Stimulated activated CD4-positive, alpha-beta T cell treated with anti-CD3 and anti-CD28 coated beads, Interleukin-15, amount 100 ng/mL, for 1 hour (primary cell): ENCODE results near the gene JMJD7.

Experiments
- DNase-seq, 2 donors: peaks; one replicate each; pipeline ENCODE4 v3.0.0-alpha.2; 2020; ENCODE audit warnings: low read depth in 1 of 2, low spot score in 1 of 2

Gene JMJD7

DNA sequence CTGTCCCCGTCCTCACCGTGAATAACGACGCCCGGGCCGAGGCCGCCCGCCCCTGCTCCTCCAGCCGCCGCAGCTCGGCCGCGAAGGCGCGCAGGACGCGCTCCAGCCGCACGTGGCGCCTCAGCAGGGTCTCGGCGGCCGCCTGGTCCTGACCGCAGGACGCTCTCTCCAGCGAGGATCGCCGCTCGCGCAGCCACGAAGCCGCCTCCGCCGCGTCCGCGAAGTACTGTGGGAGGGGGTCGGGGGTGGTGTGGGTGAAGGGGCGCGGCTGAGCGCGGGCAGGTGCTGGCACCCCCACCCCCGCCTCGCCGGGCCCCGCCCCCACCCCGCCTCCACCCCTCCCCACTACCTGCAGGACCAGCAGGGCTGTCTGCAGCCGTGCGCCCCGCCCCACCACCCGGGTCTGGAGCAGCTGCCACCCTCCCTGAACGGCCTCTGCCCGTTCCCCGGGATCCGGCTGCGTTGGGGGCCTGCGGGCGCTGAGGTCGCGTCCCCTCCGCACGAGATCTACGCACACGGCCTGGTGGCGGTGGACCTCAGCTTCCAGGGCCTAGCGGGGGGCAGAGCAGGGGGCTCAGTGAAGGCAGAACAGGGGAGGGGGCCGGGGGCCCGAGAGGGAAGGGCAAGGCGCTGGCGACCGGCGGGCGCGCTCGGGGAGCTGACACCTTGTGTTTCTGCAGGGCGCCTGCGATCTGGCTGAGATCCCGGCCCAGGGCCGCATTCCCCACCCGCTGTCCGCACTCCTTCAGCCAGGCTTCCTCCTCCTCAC lies 54.2 kb downstream of the JMJD7 start:
- DNase-seq = no peak

DNA sequence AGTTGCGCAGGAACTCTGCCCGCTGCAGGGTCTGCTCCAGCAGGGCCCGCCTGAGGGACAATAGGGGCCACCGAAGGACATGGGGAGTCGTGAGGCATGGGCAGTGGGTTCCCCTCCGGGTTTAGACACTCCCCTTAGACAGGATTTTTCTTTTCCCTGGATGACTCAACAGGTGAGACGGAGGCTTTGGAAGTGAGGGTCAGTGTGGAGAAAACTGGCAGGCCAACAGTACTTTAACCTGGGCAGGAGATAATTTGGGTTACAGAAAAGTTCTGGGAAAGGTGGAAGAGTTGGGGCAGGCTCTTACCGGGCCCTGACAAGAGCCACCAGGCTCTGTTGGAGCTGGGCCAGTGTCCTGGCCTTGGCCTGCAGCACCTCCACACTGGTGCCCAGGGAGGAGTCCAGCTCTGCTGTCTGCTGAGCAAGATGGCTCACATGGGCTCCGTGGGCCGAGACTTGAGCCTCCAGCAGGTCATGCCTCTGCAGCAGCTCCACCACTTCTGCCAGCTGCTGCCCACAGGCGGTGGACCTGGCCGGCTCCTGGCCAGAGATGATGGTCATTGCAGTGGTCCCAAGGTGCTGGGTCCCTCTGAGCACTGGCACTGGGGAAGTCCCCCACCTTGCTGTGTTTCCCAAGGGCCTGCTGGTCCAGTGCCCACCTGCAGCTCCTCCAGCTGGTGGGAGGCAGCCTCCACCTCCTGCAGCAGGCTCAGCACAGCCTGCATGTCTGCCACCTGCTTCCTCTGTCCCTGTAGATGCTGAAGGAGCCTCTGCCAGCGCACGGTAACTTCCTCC lies 55.0 kb downstream of the JMJD7 start:
- no peak for DNase-seq

DNA sequence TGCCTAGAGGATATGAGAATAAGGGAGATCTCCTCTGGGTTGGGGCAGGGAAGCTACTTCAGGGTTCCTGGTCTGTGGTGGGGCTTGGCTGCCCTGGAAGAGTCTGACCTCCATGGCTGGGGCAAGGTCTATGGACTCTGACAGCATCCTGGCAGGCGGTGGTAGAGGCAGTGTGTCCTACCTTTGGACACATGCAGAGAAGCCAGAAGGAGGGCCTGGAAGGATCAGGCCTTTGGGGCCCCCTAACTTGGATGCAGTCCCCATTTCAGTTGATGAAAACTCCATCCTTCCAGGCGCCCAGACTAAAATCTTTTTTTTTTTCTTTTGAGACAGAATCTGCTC lies 55.6 kb downstream of the JMJD7 start:
- no peak for DNase-seq

DNA sequence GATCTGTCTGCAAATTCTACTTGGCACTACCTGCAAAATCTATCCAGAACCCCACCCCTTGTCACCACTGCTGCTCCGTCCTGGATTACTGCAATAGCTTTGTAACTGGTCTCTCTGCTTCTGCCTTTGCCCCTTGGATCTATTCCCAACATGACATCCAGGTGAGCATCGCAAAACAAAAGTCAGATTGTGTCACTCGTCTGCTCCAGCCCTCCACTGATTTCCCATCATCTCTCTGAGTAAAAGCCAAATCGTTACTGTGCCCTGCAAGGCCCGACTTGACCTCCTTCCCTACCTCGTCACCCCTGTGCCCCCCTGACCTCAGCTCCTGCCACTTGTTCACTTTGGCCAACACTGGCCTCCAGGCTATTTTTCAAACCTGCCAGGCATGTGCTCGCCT lies 56.6 kb downstream of the JMJD7 start:
- no peak for DNase-seq

DNA sequence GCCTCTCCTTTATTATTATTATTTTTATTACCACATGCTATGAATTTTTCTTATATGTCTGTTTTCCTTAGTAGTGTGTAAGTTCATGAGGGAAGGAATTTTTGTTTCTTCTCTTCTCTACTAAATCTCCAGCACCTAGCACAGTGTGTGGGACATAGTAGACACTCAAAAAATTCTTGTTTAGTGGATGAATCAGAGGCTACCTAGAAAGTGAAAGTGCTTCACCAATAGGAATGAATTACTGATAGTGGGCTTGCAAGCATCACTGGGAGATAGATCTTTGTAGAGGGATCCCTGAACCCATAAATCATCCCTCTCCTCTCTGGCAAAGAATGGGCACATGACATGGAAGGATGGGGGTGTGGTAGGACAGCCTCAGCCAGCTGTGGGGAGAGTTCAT lies 57.4 kb downstream of the JMJD7 start:
- DNase-seq = no peak

DNA sequence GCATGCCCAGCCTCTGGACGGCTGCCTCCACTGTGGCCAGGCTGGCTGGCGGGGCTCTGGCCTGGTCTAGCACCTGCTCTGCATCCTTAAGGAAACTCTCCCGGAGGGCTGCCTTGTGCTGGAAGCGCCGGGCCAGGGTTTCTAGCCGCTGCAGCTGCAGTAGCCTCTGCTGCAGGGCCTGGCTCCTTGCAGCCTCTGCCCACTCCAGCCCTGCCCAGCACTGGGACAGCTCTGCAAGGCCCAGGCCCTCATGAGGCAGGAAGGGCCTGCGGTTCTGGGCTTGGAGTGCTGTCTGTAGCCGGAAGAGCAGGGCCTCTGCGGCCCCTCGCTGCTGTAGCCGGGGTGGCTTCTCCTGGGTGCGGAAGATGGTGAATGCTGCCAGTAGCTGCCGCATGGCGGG lies 57.9 kb downstream of the JMJD7 start:
- DNase-seq = no peak

DNA sequence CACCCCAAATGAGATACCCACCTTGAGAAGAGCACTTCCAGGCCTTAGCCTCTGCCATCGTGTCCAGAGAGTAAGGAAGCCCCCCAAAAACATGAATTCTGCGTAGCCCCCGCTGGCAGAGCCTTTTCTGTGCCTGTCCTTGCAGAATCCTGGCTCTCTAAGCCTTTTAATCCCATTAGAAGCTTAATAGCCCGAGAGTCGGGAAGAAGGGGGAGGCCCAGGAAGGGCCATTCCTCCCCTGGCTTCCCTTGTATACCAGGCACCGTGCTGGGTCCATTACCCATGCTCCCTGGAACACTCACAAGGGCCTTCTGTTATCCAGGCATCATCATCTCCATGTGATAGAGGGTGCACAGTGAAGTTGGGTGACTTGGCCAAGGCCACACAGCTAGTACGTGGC lies 58.8 kb downstream of the JMJD7 start:
- DNase-seq = no peak

DNA sequence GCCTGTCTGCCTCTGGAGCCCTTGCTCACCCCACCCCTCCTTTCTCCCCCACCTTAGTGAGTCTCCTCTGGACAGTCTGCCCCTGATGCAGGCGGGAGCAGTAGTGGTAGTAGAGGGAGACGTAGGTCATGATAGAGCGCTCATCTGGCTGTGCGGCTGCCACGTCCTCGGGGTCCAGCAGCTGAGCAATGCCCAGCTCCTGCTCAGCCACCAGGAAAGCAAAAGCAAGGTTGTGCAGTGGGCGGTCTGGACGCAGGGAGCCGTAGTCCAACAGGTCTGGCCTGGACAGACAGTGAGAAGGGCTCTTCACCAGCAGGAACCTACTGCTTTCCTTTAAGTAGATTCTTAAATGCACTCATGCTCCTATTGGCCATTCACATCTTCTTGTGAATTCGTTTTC lies 59.3 kb downstream of the JMJD7 start:
- DNase-seq = no peak
